Forelimb muscle (tissue), 1 donor: ENCODE measurements around the gene MIPEP. TPM values are rescaled to one million over a fixed set of nuclear protein-coding genes. Genes with fewer than 3 reads are reported as not detected.
"Not testable (repeated sequence)": the region's sequence is repeated elsewhere in the genome, so short reads cannot be mapped to it uniquely, and the experiment has no call there.

Source experiments
- DNase-seq: peaks from one replicate; pipeline ENCODE4 v3.0.0-alpha.2; 2013; ENCODE audit warnings: low read depth
- polyA plus RNA-seq: library from polyadenylated mRNA; unstranded; fragments of 120-200 nt; gene quantifications from one replicate; pipeline ENCODE4 v1.2.1, GENCODE V29; 2013; ENCODE audit not compliant: insufficient read length

Gene MIPEP
- polyA plus RNA-seq, 1 donor, result 7.9 TPM

DNA sequence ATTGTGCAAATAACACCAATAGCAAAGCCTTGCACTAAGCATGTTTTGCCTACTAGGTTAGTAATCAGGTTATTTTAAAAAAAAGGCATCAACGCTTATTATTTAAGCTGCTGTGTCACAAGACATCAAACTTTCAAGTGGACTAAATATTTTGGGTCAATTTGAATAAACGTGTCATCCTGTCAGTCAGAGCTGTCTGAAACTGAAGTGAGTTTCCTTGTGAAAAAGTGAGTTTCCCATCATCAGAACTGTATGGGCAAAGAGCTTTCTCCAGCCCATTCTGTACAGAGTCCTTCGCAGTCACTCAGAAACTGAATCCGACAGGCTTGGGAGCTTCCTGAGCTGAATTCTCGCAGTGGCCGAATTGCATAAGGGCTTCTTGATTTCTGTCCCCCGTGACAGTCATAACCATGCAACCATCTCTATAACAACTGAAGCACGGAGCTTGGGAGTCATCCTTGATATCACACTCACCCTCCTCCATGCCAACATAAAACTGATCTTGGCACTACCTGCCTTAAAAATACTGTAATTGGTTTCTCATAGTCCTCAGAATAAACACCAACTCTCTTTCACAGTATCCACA lies 139.8 kb downstream of the MIPEP start:
- DNase-seq, result no peak

DNA sequence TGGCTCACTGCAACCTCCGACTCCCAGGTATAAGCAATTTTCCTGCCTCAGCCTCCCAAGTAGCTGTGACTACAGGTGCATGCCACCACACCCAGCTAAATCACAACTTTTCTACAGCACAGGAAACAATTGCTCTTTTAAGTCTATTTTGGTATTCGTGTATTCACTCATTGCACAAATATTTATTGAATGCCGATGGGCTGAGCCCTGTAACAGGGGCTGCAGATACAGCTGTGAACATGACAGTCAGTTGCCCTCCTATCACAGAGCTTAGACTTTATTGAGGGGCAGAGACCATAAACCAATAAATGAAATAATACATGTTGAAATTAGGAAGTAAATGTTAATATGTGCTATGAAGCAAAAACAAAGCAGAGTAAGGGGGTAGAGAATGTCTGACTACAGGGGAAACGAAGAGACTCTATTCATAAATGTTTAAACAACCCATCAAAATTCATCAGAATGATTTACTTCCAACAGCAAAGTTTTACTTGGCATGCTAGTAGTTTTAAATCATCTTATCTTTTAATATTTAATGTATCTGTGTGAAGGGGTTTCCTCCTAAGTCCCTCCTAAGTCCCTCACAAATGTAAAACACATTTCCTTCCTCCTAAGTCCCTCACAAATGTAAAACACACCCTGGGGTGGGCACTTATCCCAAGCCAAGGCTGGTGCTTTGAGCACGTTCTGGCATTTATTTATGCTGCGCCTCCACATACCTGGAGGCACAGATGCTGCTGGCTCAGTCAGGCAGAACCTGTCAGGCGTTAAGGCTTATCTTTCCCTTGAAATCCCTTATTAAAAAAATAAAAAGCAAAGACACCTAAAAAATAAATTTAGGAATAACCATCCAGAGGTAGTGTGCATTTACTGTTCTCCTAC lies 140.8 kb downstream of the MIPEP start:
- DNase-seq, result no peak

DNA sequence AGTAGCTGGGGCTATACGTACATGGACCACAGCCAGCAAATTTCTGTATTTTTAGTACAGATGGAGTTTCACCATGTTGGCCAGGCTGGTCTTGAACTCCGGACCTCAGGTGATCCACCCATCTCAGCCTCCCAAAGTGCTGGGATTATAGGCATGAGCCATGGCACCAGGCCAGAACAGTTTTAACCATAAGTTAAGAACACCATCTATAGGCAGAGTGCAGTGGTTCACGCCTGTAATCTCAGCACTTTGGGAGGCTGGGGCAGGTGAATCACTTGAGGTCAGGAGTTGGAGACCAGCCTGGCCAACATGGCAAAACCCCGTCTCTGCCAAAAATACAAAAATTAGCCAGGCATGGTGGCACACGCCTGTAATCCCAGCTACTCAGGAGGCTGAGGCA lies 143.1 kb downstream of the MIPEP start:
- DNase-seq, result not testable (repeated sequence)

DNA sequence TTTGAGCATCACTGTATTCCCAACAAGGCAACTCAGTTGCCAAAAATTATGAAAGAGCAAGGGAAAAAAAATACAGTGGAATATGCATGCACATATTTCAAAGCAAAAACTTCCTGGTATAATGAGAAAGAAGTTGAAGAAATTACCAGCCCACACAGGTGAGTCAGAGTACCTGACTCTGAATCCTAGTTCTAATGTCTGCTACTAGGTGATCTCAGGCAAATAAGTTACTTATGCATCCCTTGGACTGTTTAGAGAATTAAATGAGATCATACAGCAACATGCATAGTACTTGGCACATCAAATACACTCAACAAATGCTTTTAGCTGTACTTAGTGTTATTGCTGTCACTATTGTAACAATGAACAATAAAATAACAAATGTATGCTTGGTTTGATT lies 144.9 kb downstream of the MIPEP start:
- DNase-seq, result no peak

DNA sequence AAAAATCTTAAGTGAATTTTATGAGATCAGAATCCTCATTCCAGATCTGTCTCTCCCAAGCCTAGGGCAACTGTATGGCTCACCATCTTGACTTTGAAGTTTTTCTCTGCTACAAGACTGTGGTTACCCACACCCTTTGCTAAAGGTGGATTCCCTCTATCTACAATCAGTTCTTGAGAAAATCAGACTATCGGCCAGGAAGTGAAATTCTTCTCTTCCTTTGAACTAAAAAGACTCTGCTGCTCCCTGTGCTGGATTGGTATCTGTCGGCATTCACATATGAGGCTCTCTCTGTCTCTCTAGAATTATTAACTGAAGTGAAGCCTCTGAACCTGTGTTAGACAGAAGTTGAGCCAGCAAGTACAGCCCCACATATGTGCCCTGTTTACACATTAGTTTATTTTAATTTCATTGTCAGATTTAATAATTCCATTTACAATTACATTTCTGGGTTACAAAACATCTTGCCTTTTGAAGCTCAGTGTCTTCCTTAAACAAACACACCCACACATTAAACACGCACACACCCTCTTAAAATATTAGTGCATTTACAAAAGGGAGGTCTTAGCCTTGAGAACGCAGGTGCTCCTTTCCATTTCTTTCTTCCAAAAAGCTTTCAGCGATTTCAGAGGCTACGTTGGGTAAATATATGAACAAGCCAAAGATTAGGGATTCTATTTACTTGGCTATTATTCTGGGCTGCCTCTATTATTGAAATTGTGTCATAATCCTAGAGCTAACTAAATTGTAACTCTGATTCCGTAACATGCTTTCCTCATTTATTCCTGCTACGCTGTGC lies 145.7 kb downstream of the MIPEP start:
- no peak for DNase-seq

DNA sequence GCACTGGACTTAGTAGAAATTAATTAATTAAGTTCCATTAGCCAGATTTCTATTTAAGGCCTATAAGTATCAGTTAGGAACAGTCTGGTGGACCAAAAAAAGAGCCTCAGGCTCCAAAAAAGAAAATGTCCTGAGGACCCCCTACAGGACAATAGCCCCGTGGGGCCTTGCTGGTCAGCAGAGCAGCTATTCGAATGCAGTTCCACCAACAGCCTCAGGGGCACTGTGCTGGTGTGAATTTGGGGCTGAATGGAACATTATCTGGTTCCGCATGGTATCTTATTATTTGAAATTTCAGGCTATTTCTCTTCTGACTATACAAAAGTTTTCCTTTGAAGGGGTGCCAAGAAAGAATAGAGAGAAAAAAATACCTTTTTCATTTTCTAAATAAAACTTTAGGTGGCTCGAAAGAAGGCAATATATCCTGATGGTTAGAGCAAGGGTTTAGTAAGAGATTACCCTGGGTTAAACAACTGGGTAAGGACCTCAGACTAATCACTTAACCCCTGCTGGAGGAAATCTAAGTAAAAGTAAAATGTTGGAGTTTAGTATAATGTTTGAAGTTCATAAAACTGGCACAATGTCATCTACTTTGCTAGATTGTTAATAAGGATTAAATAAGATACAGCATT lies 147.2 kb downstream of the MIPEP start:
- DNase-seq, result no peak

DNA sequence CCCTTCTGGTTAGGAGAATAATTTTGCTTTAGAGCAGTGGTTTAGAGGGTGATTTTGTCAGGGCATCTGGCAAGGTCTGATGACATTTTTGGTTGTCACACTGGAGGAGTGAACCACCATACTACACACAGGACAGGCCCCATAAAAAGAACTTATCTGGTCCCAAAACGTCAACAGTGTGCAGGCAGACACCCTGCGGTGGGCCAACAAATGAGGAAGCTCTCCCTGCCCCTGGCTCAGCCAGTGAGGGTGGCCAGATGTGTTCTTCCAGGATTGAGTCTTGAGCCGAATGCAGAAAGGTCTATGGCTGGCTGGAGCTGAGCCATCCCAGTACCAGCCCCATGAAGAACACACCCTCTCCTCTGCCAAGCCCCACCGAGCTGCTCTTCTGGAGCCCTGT lies 149.2 kb downstream of the MIPEP start:
- no peak for DNase-seq

DNA sequence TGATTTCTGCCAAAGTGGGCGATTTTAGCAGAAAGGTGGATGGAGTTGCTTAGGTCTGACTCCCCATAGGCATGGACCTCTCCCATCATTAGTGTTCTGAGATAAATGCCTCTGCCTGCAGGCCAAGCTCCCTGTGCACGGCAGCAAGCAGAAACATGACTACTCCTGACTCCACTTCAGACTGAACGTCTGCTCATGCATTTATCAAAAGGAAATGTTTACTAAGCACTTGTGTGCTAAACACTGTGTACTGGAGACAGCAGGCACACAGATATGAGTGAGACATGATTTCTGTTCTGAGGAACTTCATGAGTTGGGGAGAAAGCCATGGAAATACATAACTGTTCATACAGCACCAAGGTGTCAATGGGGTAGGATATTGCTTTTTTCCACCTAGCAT lies 149.6 kb downstream of the MIPEP start:
- no peak for DNase-seq

DNA sequence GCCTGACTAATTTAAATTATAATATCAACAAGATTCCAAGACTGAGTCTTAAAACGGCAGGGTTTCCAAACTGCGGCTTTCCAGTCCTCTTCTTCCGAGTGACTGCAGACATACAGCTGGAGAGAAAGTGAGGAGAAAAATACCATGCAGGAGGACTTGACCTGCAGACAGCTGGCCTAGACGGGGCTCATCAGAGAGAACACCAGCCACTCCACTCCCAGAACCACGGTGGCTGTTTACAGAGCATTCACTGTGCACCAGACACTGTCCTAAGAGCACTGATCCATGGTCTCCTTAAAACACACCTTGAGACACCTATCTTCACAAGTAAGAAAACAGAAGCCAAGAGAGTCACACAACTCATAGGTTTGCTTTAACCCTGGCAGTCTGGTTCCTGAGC lies 152.7 kb downstream of the MIPEP start:
- DNase-seq, result no peak

DNA sequence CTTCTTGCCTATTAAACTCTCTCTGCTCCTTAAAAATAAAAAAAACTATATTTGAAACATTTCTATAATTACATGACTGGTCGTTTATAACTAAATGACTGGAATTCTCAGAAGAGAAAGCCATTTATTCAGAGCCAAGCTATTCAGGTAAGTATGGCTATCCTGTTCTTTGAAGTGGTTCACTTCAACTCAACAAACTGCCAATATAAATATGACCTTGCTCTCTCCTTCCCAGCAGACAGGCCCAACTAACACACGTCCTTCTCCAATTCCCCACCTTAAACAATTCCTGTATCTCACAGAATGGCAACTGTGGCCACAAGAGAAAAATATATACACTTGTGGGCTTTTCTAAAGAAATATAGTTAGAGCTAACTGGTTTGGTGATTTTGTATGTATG lies 153.9 kb downstream of the MIPEP start:
- no peak for DNase-seq

DNA sequence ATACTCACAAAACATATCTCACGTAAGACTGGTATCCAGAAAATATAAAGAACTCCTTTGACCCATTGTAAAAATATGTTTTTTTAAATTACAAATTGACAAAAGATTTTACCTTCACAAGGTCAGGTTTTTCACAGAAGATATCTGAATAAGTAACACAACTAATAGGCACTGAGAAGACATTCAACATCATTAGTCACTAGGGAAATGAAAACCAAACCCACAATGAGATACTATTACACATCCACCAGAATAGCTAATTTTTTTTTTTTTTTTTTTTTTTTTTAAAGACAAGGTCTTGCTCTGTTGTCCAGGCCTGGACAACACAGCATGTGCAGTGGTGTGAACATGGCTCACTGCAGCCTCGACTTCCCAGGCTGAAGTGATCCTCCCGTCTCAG lies 157.5 kb downstream of the MIPEP start:
- DNase-seq, result no peak

DNA sequence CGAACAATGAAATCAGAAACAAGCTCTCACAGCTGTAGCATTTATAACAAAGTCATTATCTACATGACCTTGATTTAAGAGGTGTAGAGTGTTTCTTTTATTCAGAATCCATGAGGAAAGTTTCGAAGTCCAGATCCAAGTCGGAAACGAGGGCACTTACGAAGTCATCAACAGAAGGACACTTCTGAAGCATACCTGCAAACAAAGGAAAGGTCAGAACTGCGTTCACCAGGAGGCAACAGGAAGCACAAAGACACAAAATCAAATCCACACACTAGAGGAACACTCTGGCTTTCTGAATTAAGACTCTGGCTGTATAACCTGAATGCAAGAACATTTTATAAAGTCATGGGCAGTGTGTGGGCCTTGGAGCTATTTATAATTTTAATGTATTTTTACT lies 158.9 kb downstream of the MIPEP start:
- DNase-seq, result no peak

DNA sequence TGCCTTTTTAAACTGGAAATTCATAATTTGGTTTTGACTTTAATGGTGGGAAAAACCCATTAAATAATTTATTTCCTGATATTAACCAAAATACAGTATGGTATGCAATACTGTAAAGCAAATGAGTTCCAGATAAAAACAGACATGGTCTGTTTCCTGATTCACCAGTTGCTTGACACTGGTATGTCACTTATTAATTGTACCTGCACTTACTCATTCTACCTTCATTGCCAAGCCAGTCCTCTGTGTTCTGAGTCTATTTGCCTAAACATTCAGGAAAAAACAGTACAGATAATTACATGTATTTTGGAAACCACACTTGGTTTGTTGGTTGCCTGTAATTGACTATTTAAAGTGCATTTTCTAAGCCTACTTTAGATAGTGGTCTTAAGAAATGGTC lies 159.7 kb downstream of the MIPEP start:
- DNase-seq, result no peak

DNA sequence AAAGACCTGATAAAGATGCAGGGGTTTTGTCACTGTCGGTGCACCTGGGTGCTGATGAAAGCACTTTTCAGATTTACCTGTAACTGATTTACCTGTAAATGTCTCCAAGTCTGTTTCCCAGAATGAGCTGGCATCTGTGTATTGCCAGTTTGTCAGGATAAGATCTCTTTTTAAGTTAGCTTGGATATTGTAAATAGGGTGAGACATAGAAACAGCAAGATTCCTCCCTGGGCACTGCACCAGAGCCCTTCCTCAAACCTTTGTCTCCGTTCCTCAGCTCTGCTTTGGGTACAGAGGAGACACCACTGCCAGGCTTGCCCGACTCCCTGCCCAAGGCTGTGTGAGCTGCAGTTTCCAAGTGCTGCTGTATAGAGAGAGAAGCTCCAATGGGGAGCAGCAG lies 160.4 kb downstream of the MIPEP start:
- no peak for DNase-seq

DNA sequence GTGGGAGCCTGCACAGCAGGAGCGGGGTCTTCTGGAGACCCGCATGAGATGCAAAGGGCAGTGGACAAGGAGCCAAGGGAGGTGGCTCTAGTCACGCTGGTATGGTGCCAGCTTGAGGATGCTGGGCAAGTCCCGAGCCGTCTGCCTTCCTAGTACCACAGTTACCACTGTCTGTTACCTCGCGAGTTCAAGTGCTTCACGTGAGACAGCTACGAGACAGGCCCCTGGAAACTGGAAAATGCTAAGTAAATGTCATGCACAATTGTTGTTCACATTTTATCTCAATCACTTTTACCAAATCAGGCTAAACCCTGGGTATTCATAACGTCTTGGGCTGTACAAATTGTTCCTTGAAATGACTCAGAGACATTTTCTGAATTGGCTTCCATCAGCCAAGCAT lies 163.3 kb downstream of the MIPEP start:
- no peak for DNase-seq

DNA sequence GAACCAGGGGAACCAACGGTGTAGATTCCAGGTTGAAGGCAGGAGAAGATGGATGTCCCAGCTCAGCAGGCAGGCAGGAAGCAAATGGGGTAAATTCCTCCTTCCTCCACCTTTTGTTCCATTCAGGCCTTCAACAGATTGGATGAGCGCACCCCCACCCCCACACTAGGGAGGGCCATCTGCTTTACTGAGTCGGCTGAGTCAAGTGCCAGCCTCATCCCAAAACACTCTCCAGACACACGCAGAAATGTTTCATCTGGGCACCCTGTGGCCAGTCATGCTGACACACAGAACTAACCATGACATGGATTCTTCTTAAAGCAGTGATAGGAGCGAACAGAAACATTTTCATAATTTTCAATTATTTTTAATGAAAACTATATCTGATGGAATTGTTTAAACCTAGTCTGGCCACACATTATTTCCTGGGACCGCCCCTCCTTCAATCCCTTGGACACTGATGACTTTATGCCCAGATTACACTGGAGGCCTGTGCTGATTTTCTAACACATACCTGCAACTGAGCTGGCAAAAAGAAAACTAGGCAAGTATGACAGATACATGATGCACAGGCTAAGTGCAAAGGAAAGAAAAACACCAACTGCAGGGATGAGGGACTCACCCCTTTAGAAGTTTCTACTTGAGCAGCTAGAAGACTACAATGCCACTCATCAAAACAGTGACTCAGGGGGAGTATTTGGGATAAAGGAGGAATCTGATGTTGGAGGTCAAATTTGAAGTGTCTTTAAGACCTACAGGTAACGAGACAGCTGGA lies 164.8 kb downstream of the MIPEP start:
- DNase-seq, result no peak

DNA sequence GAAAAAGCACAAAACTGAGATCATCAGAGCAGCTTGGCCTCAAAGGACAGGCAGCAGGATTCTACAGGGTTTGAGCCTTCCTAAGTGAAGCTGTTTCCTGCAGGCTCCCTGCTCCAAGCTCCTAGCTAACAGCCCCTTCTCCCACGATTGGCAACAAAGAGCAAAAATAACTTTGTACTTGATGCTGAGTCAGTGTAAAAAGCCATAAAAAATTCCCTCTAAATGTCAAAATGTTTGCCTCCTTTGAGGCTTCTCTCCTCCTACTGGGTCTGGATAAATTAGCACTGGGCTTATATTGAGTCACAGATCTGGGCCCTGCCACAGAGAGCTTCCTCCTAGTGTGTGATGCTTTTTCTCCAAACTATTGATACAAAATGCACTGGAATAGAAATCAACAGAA lies 165.7 kb downstream of the MIPEP start:
- DNase-seq, result no peak

DNA sequence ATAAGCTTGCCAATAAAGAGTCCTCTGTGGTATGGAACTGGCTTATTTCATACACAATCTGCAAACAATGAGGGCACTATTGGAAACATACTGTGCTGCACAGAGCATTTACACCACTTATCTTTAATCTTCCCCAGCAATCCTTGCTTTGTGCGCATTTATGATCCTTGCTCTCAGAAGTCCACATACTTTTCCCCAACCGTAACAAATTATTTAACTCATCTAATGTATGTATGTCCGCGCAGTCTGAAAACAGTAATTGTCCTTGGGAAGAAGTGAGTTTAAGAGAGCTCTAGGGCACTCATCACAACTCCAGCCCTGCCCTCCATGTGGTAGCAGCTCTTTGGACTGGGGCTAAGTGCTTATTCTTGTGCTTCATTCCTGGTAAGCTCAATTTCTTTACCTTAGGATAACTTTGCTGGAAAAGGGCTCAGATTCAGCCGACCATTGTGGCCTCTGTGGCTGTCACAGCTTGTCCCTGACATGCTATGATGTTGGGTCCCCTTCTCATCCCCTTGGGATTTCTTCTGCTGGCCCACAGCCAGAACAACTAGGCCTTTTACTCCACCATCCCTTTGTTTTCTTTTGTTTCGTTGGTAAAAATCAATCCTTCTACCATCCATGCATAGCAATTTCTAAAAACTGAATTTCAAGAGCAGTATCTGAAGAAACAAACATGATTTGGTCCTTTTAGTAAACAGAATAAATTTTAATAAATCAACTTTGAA lies 166.3 kb downstream of the MIPEP start:
- DNase-seq, result no peak

DNA sequence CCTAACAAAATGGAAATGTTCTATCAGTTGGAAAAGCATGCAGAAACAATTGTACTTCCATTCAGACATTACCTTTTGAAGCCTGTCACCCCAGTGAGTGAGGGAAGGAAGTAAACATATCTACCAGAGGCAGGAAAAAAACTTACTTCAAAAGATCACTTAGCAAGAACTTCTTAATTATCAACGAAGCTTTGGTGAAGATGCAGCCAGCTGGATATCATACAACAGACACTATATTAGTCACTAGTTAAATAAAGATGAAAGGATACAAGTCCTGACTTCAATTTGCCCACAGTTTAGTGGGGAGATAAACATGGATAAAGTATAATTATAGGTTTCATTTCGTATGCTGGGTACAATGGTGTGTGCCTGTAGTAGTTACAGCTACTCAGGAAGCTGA lies 170.2 kb downstream of the MIPEP start:
- no peak for DNase-seq

DNA sequence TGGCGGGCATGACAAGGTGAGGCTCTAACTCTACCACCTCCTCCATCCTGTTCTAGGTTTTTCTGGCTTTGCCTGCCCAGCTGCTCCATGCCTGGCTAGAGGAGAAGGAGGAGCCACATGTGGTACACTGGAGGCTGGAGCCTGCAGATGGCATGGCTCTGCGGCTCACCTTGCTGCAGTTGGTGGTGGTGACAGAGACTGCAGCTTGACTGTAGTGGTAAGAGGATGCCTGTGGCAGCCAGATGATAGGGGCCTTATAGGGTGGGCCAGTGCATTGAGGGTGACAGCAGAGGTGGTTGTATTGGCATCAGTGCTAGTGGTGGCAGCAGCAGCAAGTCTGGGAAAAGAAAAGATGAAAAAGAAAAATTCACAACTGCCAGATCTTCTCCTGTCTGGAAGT lies 172.8 kb downstream of the MIPEP start:
- DNase-seq, result no peak

DNA sequence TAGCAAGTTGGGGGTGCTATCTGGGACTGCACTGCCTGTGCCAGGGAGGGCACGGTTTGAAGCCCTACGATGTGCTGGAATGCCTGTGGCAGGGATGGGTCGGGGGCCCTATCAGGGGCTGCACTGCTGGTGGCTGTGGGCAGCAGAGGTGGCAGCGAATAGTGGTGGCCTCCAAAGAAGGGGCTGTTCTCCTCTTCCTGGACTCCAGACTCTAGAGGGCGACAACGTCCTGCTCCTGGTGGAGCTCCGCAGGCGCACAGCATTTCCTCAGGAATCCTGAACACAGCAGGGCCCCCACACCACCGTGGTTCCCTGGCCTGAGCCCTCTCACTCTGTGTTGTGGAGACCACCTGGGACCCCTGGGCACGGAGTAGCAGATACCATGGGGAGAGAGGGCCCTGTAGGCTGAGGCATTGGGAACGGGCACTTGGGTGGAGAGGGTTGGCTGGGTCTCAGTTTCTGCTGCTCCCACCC lies 173.4 kb downstream of the MIPEP start:
- DNase-seq, result no peak
